Measurements from ENCODE around the gene SKAP2. TPM values are rescaled to one million over a fixed set of nuclear protein-coding genes. Genes with fewer than 3 reads are reported as not detected.

Gene SKAP2
- total and polyA plus RNA-seq, 10 of the 15 experiments (the other 5 are each of a cell fraction or from before 2014, with no cell fraction given) = 10.9 to 40.6 (median 23.5) TPM

DNA sequence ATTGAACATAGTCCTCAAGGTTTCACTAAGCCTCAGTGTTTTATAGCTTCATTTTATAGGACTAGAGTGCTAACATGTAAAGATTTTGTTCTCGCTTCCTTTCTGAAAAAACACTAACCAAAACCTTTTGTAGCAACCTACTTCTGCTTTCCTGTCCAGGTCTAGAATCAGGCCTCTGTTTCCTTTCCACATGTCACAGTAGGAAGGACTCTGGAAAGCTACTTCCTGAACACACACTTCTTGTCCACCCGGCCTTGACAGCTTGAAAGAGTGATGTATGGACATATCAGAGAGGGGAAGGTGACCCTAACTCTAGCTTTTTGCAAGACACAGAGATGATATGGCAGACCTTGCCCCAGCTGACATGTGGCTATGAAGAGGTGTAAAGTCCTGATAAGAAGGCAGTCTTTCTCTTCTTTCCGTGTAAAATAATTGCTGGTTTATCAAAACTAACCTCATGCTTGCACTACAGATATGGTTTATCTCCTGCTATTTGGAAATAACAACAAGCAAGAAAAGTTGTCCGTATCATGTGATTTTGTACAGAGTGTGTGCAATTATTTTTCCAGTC lies 175.4 kb downstream of the SKAP2 start:
- Histone ChIP-seq H3K9ac (ENCODE audit: control insufficient read depth, insufficient read depth, low read length) (no peak overlapping the region), H3K4me3 (no peak overlapping the region), H3K4me1 (ENCODE audit: control insufficient read depth, insufficient read depth, low read length) (peaks cover 14% of the 10 kb centered on the region; the same call in 1 of the 2 replicates), H2AFZ (ENCODE audit: control insufficient read depth, low read depth, low read length) (no peak overlapping the region), H3K27ac (ENCODE audit: control insufficient read depth, insufficient read depth) (no peak overlapping the region), H4K20me1 (ENCODE audit: control insufficient read depth, insufficient read depth) (no peaks in the 10 kb centered on the region), H3K36me3 (ENCODE audit: control insufficient read depth in 2 of 2, insufficient read depth in 2 of 2, low read length in 1 of 2) (no peaks in the 10 kb centered on the region), H3K4me2 (ENCODE audit: control insufficient read depth, insufficient read depth) (no peak overlapping the region), H3K9me3 (replicated peaks; ENCODE audit: control insufficient read depth, insufficient read depth, low read length) (no peaks in the 10 kb centered on the region), H3K79me2 (ENCODE audit: control insufficient read depth, insufficient read depth, low read length) (no peaks in the 10 kb centered on the region), H3K27me3 (replicated peaks in 1 of 2; ENCODE audit: control insufficient read depth in 2 of 2, insufficient read depth in 2 of 2, low read length in 1 of 2) (no peaks in the 10 kb centered on the region)
- CTCF ChIA-PET = interaction anchor here (0.7 to 6.0 kb wide), 6 partner anchors 9 to 473 kb away, joined by 3 to 48 read pairs (median 4); no protein-coding TSS in a partner anchor
- no TSS peak for BruUV-seq (replicated peaks)
- intact Hi-C loops (cut with micrococcal nuclease; ENCODE audit: unreplicated experiment) (no loop called here), in situ Hi-C loops (cut with MboI) (no loop called here)
- FAIRE-seq (peak; percentile 79), ATAC-seq (peak; percentile 84), DNase-seq (ENCODE audit: low read depth, low spot score) (peak; percentile 24)
- peak; percentile 67; the same call in 1 of the 2 replicates for TF ChIP-seq SPI1 (IDR thresholded peaks at IDR 0.05; ENCODE audit: borderline replicate concordance, insufficient read depth, low read depth, low read length)
- TF ChIP-seq HCFC1 (IDR thresholded peaks at IDR 0.05; ENCODE audit: low read length) = no peak
- no peak for TF ChIP-seq PML (IDR thresholded peaks at IDR 0.05; ENCODE audit: low read length)
- TF ChIP-seq ATF7 (IDR thresholded peaks at IDR 0.05; ENCODE audit: low read depth) = no peak
- TF ChIP-seq, protein P1, sequence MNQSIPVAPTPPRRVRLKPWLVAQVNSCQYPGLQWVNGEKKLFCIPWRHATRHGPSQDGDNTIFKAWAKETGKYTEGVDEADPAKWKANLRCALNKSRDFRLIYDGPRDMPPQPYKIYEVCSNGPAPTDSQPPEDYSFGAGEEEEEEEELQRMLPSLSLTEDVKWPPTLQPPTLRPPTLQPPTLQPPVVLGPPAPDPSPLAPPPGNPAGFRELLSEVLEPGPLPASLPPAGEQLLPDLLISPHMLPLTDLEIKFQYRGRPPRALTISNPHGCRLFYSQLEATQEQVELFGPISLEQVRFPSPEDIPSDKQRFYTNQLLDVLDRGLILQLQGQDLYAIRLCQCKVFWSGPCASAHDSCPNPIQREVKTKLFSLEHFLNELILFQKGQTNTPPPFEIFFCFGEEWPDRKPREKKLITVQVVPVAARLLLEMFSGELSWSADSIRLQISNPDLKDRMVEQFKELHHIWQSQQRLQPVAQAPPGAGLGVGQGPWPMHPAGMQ (IDR thresholded peaks at IDR 0.05; ENCODE audit: borderline replicate concordance) = no peak
- TF ChIP-seq, protein P2, sequence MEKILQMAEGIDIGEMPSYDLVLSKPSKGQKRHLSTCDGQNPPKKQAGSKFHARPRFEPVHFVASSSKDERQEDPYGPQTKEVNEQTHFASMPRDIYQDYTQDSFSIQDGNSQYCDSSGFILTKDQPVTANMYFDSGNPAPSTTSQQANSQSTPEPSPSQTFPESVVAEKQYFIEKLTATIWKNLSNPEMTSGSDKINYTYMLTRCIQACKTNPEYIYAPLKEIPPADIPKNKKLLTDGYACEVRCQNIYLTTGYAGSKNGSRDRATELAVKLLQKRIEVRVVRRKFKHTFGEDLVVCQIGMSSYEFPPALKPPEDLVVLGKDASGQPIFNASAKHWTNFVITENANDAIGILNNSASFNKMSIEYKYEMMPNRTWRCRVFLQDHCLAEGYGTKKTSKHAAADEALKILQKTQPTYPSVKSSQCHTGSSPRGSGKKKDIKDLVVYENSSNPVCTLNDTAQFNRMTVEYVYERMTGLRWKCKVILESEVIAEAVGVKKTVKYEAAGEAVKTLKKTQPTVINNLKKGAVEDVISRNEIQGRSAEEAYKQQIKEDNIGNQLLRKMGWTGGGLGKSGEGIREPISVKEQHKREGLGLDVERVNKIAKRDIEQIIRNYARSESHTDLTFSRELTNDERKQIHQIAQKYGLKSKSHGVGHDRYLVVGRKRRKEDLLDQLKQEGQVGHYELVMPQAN (conservative IDR thresholded peaks at IDR 0.05) = no peak
- TF ChIP-seq BCL11A (IDR thresholded peaks at IDR 0.05; ENCODE audit: low read depth, low read length) = no peak
- TF ChIP-seq EED (IDR thresholded peaks at IDR 0.05; ENCODE audit: low read depth) = peak; percentile 42; the same call in 1 of the 2 replicates
- peak in 1 of 2 experiments; percentile 76; a peak in 1 of 4 replicates for TF ChIP-seq ETV6 (conservative IDR thresholded peaks at IDR 0.05 in 1 of 2, IDR thresholded peaks at IDR 0.05 in 1 of 2; ENCODE audit: borderline replicate concordance in 1 of 2, low read depth in 1 of 2)
- RAD21 ChIA-PET (ENCODE audit: unreplicated experiment) = interaction anchor here (0.7 to 1.3 kb wide), 3 partner anchors 169 to 472 kb away, joined by 3 to 5 read pairs (median 3); no protein-coding TSS in a partner anchor
- POLR2A ChIA-PET = no interaction called here
- WGBS (ENCODE audit: insufficient coverage, insufficient replicate concordance, low lambda C conversion rate, missing lambda C conversion rate) = 25% methylated on average over 4 of the region's 4 CpGs
- SMC1A ChIA-PET (ENCODE audit: uncharacterized antibody, unreplicated experiment) = interaction anchor here (0.8 to 4.6 kb wide), 6 partner anchors 8 to 470 kb away, joined by 3 to 17 read pairs (median 3); no protein-coding TSS in a partner anchor

Data from GM12878 (cell line).